ENCODE data around the gene SLC6A7.

Gene SLC6A7

GRCh38 chr5:150166650-150167511 is 23.0 kb upstream of the SLC6A7 start, which contains the start of gene CDX1:
Gene CDX1, plus strand, starts transcription at chr5:150166778. Its CDS starts 99 bp downstream, at chr5:150166877.
- H3K9me3 ChIP-seq (ENCODE audit: control insufficient read depth, insufficient read depth, low read depth, low read length), result no peaks in the 10 kb centered on the region
- no peak within 1 kb of the TSS for H3K27ac ChIP-seq (ENCODE audit: extremely low read depth, low read depth, low read length)
- no peaks in the 10 kb centered on the region for H3K36me3 ChIP-seq (ENCODE audit: control insufficient read depth in 2 of 2, insufficient read depth in 1 of 2, low read length in 2 of 2)
- no peak for TF ChIP-seq ZNF707 (tag by site-specific recombination; IDR thresholded peaks at IDR 0.05)
- TF ChIP-seq, protein P1, sequence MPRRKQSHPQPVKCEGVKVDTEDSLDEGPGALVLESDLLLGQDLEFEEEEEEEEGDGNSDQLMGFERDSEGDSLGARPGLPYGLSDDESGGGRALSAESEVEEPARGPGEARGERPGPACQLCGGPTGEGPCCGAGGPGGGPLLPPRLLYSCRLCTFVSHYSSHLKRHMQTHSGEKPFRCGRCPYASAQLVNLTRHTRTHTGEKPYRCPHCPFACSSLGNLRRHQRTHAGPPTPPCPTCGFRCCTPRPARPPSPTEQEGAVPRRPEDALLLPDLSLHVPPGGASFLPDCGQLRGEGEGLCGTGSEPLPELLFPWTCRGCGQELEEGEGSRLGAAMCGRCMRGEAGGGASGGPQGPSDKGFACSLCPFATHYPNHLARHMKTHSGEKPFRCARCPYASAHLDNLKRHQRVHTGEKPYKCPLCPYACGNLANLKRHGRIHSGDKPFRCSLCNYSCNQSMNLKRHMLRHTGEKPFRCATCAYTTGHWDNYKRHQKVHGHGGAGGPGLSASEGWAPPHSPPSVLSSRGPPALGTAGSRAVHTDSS (tag by site-specific recombination; IDR thresholded peaks at IDR 0.05), result no peak
- TF ChIP-seq ZIC2 (tag by site-specific recombination; IDR thresholded peaks at IDR 0.05), result no peak
- TF ChIP-seq MEIS1 (CRISPR knock-in tag; IDR thresholded peaks at IDR 0.05; ENCODE audit: borderline replicate concordance), result no peak
- TF ChIP-seq, protein P2, sequence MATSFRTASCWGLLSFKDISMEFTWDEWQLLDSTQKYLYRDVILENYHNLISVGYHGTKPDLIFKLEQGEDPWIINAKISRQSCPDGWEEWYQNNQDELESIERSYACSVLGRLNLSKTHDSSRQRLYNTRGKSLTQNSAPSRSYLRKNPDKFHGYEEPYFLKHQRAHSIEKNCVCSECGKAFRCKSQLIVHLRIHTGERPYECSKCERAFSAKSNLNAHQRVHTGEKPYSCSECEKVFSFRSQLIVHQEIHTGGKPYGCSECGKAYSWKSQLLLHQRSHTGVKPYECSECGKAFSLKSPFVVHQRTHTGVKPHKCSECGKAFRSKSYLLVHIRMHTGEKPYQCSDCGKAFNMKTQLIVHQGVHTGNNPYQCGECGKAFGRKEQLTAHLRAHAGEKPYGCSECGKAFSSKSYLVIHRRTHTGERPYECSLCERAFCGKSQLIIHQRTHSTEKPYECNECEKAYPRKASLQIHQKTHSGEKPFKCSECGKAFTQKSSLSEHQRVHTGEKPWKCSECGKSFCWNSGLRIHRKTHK (tag by site-specific recombination; IDR thresholded peaks at IDR 0.05), result no peak
- no peak for TF ChIP-seq ZNF157 (tag by site-specific recombination; IDR thresholded peaks at IDR 0.05)
- TF ChIP-seq, protein P3, sequence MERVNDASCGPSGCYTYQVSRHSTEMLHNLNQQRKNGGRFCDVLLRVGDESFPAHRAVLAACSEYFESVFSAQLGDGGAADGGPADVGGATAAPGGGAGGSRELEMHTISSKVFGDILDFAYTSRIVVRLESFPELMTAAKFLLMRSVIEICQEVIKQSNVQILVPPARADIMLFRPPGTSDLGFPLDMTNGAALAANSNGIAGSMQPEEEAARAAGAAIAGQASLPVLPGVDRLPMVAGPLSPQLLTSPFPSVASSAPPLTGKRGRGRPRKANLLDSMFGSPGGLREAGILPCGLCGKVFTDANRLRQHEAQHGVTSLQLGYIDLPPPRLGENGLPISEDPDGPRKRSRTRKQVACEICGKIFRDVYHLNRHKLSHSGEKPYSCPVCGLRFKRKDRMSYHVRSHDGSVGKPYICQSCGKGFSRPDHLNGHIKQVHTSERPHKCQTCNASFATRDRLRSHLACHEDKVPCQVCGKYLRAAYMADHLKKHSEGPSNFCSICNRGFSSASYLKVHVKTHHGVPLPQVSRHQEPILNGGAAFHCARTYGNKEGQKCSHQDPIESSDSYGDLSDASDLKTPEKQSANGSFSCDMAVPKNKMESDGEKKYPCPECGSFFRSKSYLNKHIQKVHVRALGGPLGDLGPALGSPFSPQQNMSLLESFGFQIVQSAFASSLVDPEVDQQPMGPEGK (tag by site-specific recombination; IDR thresholded peaks at IDR 0.05), result no peak
- TF ChIP-seq TRIM28 (IDR thresholded peaks at IDR 0.05; ENCODE audit: borderline replicate concordance, low read length), result no peak
- no peak for TF ChIP-seq ZNF2 (tag by site-specific recombination; IDR thresholded peaks at IDR 0.05)
- TF ChIP-seq ZNF274 (IDR thresholded peaks at IDR 0.05; ENCODE audit: low read length), result no peak
- no peak for TF ChIP-seq ZNF274 (tag by site-specific recombination; IDR thresholded peaks at IDR 0.05; ENCODE audit: borderline replicate concordance)
- TF ChIP-seq, protein P4, sequence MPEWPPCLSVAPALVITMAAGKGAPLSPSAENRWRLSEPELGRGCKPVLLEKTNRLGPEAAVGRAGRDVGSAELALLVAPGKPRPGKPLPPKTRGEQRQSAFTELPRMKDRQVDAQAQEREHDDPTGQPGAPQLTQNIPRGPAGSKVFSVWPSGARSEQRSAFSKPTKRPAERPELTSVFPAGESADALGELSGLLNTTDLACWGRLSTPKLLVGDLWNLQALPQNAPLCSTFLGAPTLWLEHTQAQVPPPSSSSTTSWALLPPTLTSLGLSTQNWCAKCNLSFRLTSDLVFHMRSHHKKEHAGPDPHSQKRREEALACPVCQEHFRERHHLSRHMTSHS (tag by site-specific recombination; IDR thresholded peaks at IDR 0.05), result no peak
- no peak for TF ChIP-seq YY1 (tag by site-specific recombination; IDR thresholded peaks at IDR 0.05)
- TF ChIP-seq, protein P5, sequence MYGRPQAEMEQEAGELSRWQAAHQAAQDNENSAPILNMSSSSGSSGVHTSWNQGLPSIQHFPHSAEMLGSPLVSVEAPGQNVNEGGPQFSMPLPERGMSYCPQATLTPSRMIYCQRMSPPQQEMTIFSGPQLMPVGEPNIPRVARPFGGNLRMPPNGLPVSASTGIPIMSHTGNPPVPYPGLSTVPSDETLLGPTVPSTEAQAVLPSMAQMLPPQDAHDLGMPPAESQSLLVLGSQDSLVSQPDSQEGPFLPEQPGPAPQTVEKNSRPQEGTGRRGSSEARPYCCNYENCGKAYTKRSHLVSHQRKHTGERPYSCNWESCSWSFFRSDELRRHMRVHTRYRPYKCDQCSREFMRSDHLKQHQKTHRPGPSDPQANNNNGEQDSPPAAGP (tag by site-specific recombination; IDR thresholded peaks at IDR 0.05), result no peak
- TF ChIP-seq, protein P6, sequence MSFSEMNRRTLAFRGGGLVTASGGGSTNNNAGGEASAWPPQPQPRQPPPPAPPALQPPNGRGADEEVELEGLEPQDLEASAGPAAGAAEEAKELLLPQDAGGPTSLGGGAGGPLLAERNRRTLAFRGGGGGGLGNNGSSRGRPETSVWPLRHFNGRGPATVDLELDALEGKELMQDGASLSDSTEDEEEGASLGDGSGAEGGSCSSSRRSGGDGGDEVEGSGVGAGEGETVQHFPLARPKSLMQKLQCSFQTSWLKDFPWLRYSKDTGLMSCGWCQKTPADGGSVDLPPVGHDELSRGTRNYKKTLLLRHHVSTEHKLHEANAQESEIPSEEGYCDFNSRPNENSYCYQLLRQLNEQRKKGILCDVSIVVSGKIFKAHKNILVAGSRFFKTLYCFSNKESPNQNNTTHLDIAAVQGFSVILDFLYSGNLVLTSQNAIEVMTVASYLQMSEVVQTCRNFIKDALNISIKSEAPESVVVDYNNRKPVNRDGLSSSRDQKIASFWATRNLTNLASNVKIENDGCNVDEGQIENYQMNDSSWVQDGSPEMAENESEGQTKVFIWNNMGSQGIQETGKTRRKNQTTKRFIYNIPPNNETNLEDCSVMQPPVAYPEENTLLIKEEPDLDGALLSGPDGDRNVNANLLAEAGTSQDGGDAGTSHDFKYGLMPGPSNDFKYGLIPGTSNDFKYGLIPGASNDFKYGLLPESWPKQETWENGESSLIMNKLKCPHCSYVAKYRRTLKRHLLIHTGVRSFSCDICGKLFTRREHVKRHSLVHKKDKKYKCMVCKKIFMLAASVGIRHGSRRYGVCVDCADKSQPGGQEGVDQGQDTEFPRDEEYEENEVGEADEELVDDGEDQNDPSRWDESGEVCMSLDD (tag by site-specific recombination; IDR thresholded peaks at IDR 0.05), result no peak
- TF ChIP-seq ZNF600 (tag by site-specific recombination; IDR thresholded peaks at IDR 0.05), result no peak
- TF ChIP-seq ZNF169 (tag by site-specific recombination; IDR thresholded peaks at IDR 0.05), result no peak
- TF ChIP-seq, protein P7, sequence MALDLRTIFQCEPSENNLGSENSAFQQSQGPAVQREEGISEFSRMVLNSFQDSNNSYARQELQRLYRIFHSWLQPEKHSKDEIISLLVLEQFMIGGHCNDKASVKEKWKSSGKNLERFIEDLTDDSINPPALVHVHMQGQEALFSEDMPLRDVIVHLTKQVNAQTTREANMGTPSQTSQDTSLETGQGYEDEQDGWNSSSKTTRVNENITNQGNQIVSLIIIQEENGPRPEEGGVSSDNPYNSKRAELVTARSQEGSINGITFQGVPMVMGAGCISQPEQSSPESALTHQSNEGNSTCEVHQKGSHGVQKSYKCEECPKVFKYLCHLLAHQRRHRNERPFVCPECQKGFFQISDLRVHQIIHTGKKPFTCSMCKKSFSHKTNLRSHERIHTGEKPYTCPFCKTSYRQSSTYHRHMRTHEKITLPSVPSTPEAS (tag by site-specific recombination; IDR thresholded peaks at IDR 0.05), result no peak
- no peak for TF ChIP-seq ZNF10 (tag by site-specific recombination; IDR thresholded peaks at IDR 0.05)
- TF ChIP-seq REPIN1 (tag by site-specific recombination; IDR thresholded peaks at IDR 0.05; ENCODE audit: low read depth), result no peak
- no peak within 1 kb of the TSS for H3K4me3 ChIP-seq (ENCODE audit: low read depth, low read length)
- POLR2A ChIA-PET, result no interaction called here
- H3K4me1 ChIP-seq (ENCODE audit: control insufficient read depth, insufficient read depth, low read length), result no peaks in the 10 kb centered on the region
- CTCF ChIA-PET, result interaction anchor here (0.7 kb wide), 1 partner anchor 177 kb away, joined by 3 read pairs; no protein-coding TSS in a partner anchor

All from HEK293 (cell line).